ENCODE results near the gene PPCDC.
"Not testable (repeated sequence)": the region's sequence is repeated elsewhere in the genome, so short reads cannot be mapped to it uniquely, and the experiment has no call there.

Gene PPCDC

DNA sequence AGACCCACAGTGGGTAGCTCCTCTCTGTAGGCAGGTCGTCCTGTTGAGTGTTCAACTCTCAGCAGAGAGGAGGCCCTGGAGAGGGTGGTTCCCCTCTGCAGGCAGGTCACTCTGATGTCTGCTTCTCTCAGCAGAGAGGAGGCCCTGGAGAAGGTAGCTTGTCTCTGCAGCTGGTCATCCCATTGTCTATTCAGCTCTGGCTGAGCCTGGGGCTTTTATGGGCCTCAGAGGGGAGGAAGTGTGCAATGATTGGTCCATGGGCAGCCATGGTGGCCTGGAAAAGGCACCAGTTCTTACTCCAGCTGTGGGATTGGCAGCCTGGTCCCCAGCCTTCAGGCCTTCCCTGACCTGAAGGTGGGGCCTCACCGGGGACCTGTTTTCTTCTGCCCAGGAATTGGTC lies 52.9 kb downstream of the PPCDC start:
- DNase-seq (ENCODE audit: low spot score): no peak
- H3K4me1 ChIP-seq (ENCODE audit: control insufficient read depth in 2 of 2, insufficient read depth in 1 of 2, low read depth in 1 of 2, low read length in 2 of 2): no peaks in the 10 kb centered on the region
- peaks cover 0 to 2% (median 0%) of the 10 kb centered on the region in 3 experiments for H3K27me3 ChIP-seq (ENCODE audit: control insufficient read depth in 3 of 3, insufficient read depth in 3 of 3, low read depth in 1 of 3, low read length in 3 of 3)
- H3K36me3 ChIP-seq (replicated peaks in 1 of 2; ENCODE audit: control insufficient read depth in 2 of 2, insufficient read depth in 2 of 2, low read length in 2 of 2): no peaks in the 10 kb centered on the region
- WGBS, 2 donors (ENCODE audit: extremely low coverage in 2 of 2, insufficient read length in 2 of 2, insufficient replicate concordance in 1 of 2): no CpG with 5 or more reads among the region's 2 CpGs
- H2BK5ac ChIP-seq (ENCODE audit: low read length): no peak overlapping the region
- no peak overlapping the region for H2BK15ac ChIP-seq (ENCODE audit: low read length)
- no peak overlapping the region for H3K27ac ChIP-seq (replicated peaks; ENCODE audit: low read length)
- H3K4me3 ChIP-seq (ENCODE audit: low read length in 2 of 2): no peak overlapping the region
- no peak overlapping the region for H3K9ac ChIP-seq (ENCODE audit: low read depth, low read length, poor library complexity)
- H3K4ac ChIP-seq (ENCODE audit: low read length): no peak overlapping the region
- H2BK12ac ChIP-seq (ENCODE audit: low read length): no peak overlapping the region
- H3K9me3 ChIP-seq (replicated peaks in 1 of 2; ENCODE audit: control insufficient read depth in 2 of 2, insufficient read depth in 1 of 2, low read depth in 1 of 2, low read length in 2 of 2): peaks cover 0 to 14% of the 10 kb centered on the region in 2 donors
- no peak overlapping the region for H3K23ac ChIP-seq (ENCODE audit: low read depth, low read length, poor library complexity)
- no peaks in the 10 kb centered on the region for H3K79me1 ChIP-seq (ENCODE audit: low read depth, low read length)
- H4K91ac ChIP-seq (ENCODE audit: low read depth, low read length, poor library complexity): no peak overlapping the region
- H3K14ac ChIP-seq (ENCODE audit: low read length): no peak overlapping the region
- no peak overlapping the region for H2AK5ac ChIP-seq (ENCODE audit: low read depth, low read length)
- no peak overlapping the region for H4K8ac ChIP-seq (ENCODE audit: low read depth, low read length)
- no peak overlapping the region for H2AFZ ChIP-seq (ENCODE audit: low read length)
- no peak overlapping the region for H3K4me2 ChIP-seq (ENCODE audit: insufficient read depth, low read length, poor library complexity, severe bottlenecking)
- no peak overlapping the region for H2BK120ac ChIP-seq (ENCODE audit: low read depth, low read length)
- no peak overlapping the region for H3K18ac ChIP-seq (ENCODE audit: low read length)

DNA sequence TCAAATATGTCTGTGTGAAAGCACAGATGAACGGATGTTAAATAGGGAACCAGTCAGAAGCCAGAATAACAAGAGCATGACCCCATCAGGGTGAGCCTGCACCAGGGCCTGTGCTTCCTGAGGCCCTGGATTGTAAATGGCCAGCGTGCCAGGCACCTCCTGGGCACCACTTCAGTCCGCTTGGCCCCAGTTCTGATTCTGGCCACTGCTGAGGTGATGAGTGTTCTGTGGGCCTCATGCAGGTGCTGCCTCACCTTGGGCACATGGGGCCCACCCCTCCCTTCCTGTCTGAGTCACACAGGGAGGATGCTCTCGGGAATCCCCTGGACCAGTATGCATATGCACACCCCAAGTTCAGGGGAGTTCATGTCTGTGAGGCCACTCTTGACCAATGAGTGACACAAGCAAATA lies 54.2 kb downstream of the PPCDC start:
- Histone ChIP-seq H3K9me3 (replicated peaks in 1 of 2; ENCODE audit: control insufficient read depth in 2 of 2, insufficient read depth in 1 of 2, low read depth in 1 of 2, low read length in 2 of 2) (peaks cover 0 to 14% of the 10 kb centered on the region in 2 donors), H3K4me3 (ENCODE audit: low read length in 2 of 2) (peak overlapping the region in 1 of 2 donors; percentile 24)
- not testable (repeated sequence) for H3K4ac ChIP-seq (ENCODE audit: low read length); H3K27ac ChIP-seq (replicated peaks; ENCODE audit: low read length); H3K79me1 ChIP-seq (ENCODE audit: low read depth, low read length); H3K4me1 ChIP-seq (ENCODE audit: control insufficient read depth in 2 of 2, insufficient read depth in 1 of 2, low read depth in 1 of 2, low read length in 2 of 2); H2BK12ac ChIP-seq (ENCODE audit: low read length); H3K9ac ChIP-seq (ENCODE audit: low read depth, low read length, poor library complexity); H4K8ac ChIP-seq (ENCODE audit: low read depth, low read length); H3K36me3 ChIP-seq (replicated peaks in 1 of 2; ENCODE audit: control insufficient read depth in 2 of 2, insufficient read depth in 2 of 2, low read length in 2 of 2); H2AFZ ChIP-seq (ENCODE audit: low read length); H3K27me3 ChIP-seq (ENCODE audit: control insufficient read depth in 3 of 3, insufficient read depth in 3 of 3, low read depth in 1 of 3, low read length in 3 of 3); H4K91ac ChIP-seq (ENCODE audit: low read depth, low read length, poor library complexity); DNase-seq (ENCODE audit: low spot score); H3K14ac ChIP-seq (ENCODE audit: low read length); H2AK5ac ChIP-seq (ENCODE audit: low read depth, low read length); H2BK120ac ChIP-seq (ENCODE audit: low read depth, low read length); H3K23ac ChIP-seq (ENCODE audit: low read depth, low read length, poor library complexity); H3K4me2 ChIP-seq (ENCODE audit: insufficient read depth, low read length, poor library complexity, severe bottlenecking); H2BK5ac ChIP-seq (ENCODE audit: low read length); H3K18ac ChIP-seq (ENCODE audit: low read length); H2BK15ac ChIP-seq (ENCODE audit: low read length)
- no CpG with 5 or more reads among the region's 4 CpGs for WGBS, 2 donors (ENCODE audit: extremely low coverage in 2 of 2, insufficient read length in 2 of 2, insufficient replicate concordance in 1 of 2)

DNA sequence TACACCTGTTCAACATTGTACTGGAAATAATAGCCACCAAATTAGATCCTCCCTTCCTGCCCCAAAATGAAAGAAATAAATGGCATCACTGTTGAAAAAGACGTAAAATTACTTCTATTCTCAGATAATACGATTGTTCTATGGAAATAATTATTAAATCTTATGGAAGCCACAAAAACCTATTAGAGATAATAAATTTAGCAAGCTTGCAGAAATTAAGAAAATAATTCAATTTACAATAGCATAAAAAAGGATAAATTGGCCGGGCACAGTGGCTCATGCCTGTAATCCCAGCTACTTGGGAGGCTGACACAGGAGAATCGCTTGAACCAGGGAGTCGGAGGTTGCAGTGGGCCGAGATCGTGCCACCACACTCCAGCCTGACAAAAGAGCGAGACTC lies 57.8 kb downstream of the PPCDC start:
- no peak overlapping the region for H3K9ac ChIP-seq (ENCODE audit: low read depth, low read length, poor library complexity)
- no peak overlapping the region for H3K18ac ChIP-seq (ENCODE audit: low read length)
- no peak overlapping the region for H3K4me2 ChIP-seq (ENCODE audit: insufficient read depth, low read length, poor library complexity, severe bottlenecking)
- H3K27ac ChIP-seq (replicated peaks; ENCODE audit: low read length): no peak overlapping the region
- peaks cover 0 to 5% of the 10 kb centered on the region in 2 donors for H3K9me3 ChIP-seq (replicated peaks in 1 of 2; ENCODE audit: control insufficient read depth in 2 of 2, insufficient read depth in 1 of 2, low read depth in 1 of 2, low read length in 2 of 2)
- no peak overlapping the region for H4K8ac ChIP-seq (ENCODE audit: low read depth, low read length)
- no peak overlapping the region for H3K4ac ChIP-seq (ENCODE audit: low read length)
- H2AFZ ChIP-seq (ENCODE audit: low read length): no peak overlapping the region
- no peak overlapping the region for H3K14ac ChIP-seq (ENCODE audit: low read length)
- H4K91ac ChIP-seq (ENCODE audit: low read depth, low read length, poor library complexity): no peak overlapping the region
- no peak for DNase-seq (ENCODE audit: low spot score)
- H2BK15ac ChIP-seq (ENCODE audit: low read length): no peak overlapping the region
- no peak overlapping the region for H2AK5ac ChIP-seq (ENCODE audit: low read depth, low read length)
- H3K4me1 ChIP-seq (ENCODE audit: control insufficient read depth in 2 of 2, insufficient read depth in 1 of 2, low read depth in 1 of 2, low read length in 2 of 2): no peaks in the 10 kb centered on the region
- H2BK120ac ChIP-seq (ENCODE audit: low read depth, low read length): no peak overlapping the region
- H2BK5ac ChIP-seq (ENCODE audit: low read length): no peak overlapping the region
- H2BK12ac ChIP-seq (ENCODE audit: low read length): no peak overlapping the region
- H3K4me3 ChIP-seq (ENCODE audit: low read length in 2 of 2): no peak overlapping the region
- peaks cover 0 to 2% (median 0%) of the 10 kb centered on the region in 3 experiments for H3K27me3 ChIP-seq (ENCODE audit: control insufficient read depth in 3 of 3, insufficient read depth in 3 of 3, low read depth in 1 of 3, low read length in 3 of 3)
- no CpG with 5 or more reads among the region's 8 CpGs for WGBS, 2 donors (ENCODE audit: extremely low coverage in 2 of 2, insufficient read length in 2 of 2, insufficient replicate concordance in 1 of 2)
- no peak overlapping the region for H3K23ac ChIP-seq (ENCODE audit: low read depth, low read length, poor library complexity)
- no peaks in the 10 kb centered on the region for H3K36me3 ChIP-seq (replicated peaks in 1 of 2; ENCODE audit: control insufficient read depth in 2 of 2, insufficient read depth in 2 of 2, low read length in 2 of 2)
- H3K79me1 ChIP-seq (ENCODE audit: low read depth, low read length): no peaks in the 10 kb centered on the region

DNA sequence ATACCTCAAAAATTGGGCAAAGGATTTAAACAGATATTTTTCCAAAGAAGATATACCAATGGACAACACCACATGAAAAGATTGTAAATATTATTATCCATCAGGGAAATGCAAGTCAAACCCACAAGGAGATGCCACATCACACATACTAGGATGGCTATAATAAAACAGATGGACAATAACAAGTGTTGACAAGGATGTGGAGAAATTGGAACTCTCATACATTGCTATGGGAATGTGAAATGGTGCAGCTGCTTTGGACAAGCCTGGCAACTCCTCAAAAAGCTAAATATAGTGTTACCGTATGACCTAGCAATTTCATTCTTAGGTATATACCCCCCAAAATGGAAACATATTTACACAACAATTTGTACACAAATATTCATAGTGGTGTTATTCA lies 59.3 kb downstream of the PPCDC start:
- Histone ChIP-seq H3K4me2 (ENCODE audit: insufficient read depth, low read length, poor library complexity, severe bottlenecking) (no peak overlapping the region), H2BK5ac (ENCODE audit: low read length) (no peak overlapping the region), H4K8ac (ENCODE audit: low read depth, low read length) (no peak overlapping the region), H2BK15ac (ENCODE audit: low read length) (no peak overlapping the region), H3K36me3 (replicated peaks in 1 of 2; ENCODE audit: control insufficient read depth in 2 of 2, insufficient read depth in 2 of 2, low read length in 2 of 2) (no peaks in the 10 kb centered on the region), H2BK12ac (ENCODE audit: low read length) (no peak overlapping the region), H3K14ac (ENCODE audit: low read length) (no peak overlapping the region), H3K9me3 (replicated peaks in 1 of 2; ENCODE audit: control insufficient read depth in 2 of 2, insufficient read depth in 1 of 2, low read depth in 1 of 2, low read length in 2 of 2) (no peaks in the 10 kb centered on the region), H3K4ac (ENCODE audit: low read length) (no peak overlapping the region), H3K79me1 (ENCODE audit: low read depth, low read length) (no peaks in the 10 kb centered on the region), H3K27me3 (ENCODE audit: control insufficient read depth in 3 of 3, insufficient read depth in 3 of 3, low read depth in 1 of 3, low read length in 3 of 3) (no peaks in the 10 kb centered on the region), H3K18ac (ENCODE audit: low read length) (no peak overlapping the region), H2BK120ac (ENCODE audit: low read depth, low read length) (no peak overlapping the region), H2AFZ (ENCODE audit: low read length) (no peak overlapping the region), H3K4me1 (ENCODE audit: control insufficient read depth in 2 of 2, insufficient read depth in 1 of 2, low read depth in 1 of 2, low read length in 2 of 2) (no peaks in the 10 kb centered on the region), H3K4me3 (ENCODE audit: low read length in 2 of 2) (no peak overlapping the region), H2AK5ac (ENCODE audit: low read depth, low read length) (no peak overlapping the region), H3K9ac (ENCODE audit: low read depth, low read length, poor library complexity) (no peak overlapping the region), H3K27ac (replicated peaks; ENCODE audit: low read length) (no peak overlapping the region), H3K23ac (ENCODE audit: low read depth, low read length, poor library complexity) (no peak overlapping the region), H4K91ac (ENCODE audit: low read depth, low read length, poor library complexity) (no peak overlapping the region)
- no peak for DNase-seq (ENCODE audit: low spot score)
- WGBS, 2 donors (ENCODE audit: extremely low coverage in 2 of 2, insufficient read length in 2 of 2, insufficient replicate concordance in 1 of 2): no CpG with 5 or more reads among the region's 1 CpG

Data from neuronal stem cell (in vitro differentiated cells).